Measurements from ENCODE around the gene TSPAN18. TPM values are rescaled to one million over a fixed set of nuclear protein-coding genes. Genes with fewer than 3 reads are reported as not detected.

Gene TSPAN18
- total RNA-seq, 1 donor from 2014 or later, result 12.8 TPM

- H3K27ac ChIP-seq, result no peak overlapping the region
- H3K36me3 ChIP-seq, result no peaks in the 10 kb centered on the region
- no peak for DNase-seq (ENCODE audit: extremely low spot score in 2 of 2)
- H3K4me1 ChIP-seq, result no peaks in the 10 kb centered on the region
- no peaks in the 10 kb centered on the region for H3K9me3 ChIP-seq
- H3K27me3 ChIP-seq, result no peaks in the 10 kb centered on the region
- H3K4me3 ChIP-seq, result no peak overlapping the region
- intact Hi-C loops (cut with DNase I), result no loop called here
- no peak for TF ChIP-seq POLR2A (IDR thresholded peaks at IDR 0.05)
- TF ChIP-seq POLR2AphosphoS5 (IDR thresholded peaks at IDR 0.05; ENCODE audit: insufficient read depth in 1 of 2, low read depth in 1 of 2), result no peak
- TF ChIP-seq CTCF (IDR thresholded peaks at IDR 0.05), result no peak
These were observed 58.1 kb downstream of the TSPAN18 start for GRCh38 chr11:44784851-44785250.

GRCh38 chr11:44785856-44786607 is 59.3 kb downstream of the TSPAN18 start:
- Histone ChIP-seq H3K4me1 (no peaks in the 10 kb centered on the region), H3K36me3 (no peaks in the 10 kb centered on the region), H3K27me3 (no peaks in the 10 kb centered on the region), H3K4me3 (no peak overlapping the region), H3K27ac (no peak overlapping the region), H3K9me3 (no peaks in the 10 kb centered on the region)
- intact Hi-C loops (cut with DNase I), result no loop called here
- DNase-seq (ENCODE audit: extremely low spot score in 2 of 2), result no peak
- TF ChIP-seq POLR2A (IDR thresholded peaks at IDR 0.05), result no peak
- TF ChIP-seq CTCF (IDR thresholded peaks at IDR 0.05), result no peak
- TF ChIP-seq POLR2AphosphoS5 (IDR thresholded peaks at IDR 0.05; ENCODE audit: insufficient read depth in 1 of 2, low read depth in 1 of 2), result no peak

- Histone ChIP-seq H3K27ac (no peak overlapping the region), H3K4me1 (no peaks in the 10 kb centered on the region), H3K36me3 (no peaks in the 10 kb centered on the region), H3K27me3 (no peaks in the 10 kb centered on the region), H3K4me3 (no peak overlapping the region), H3K9me3 (no peaks in the 10 kb centered on the region)
- DNase-seq (ENCODE audit: extremely low spot score in 2 of 2), result no peak
- intact Hi-C loops (cut with DNase I), result no loop called here
- TF ChIP-seq CTCF (IDR thresholded peaks at IDR 0.05), result no peak
- no peak for TF ChIP-seq POLR2A (IDR thresholded peaks at IDR 0.05)
- TF ChIP-seq POLR2AphosphoS5 (IDR thresholded peaks at IDR 0.05; ENCODE audit: insufficient read depth in 1 of 2, low read depth in 1 of 2), result no peak
These were observed 60.3 kb downstream of the TSPAN18 start for GRCh38 chr11:44787070-44787469.

GRCh38 chr11:44787981-44788380 is 61.2 kb downstream of the TSPAN18 start:
- intact Hi-C loops (cut with DNase I), result no loop called here
- H3K4me3 ChIP-seq, result no peak overlapping the region
- no peak for DNase-seq (ENCODE audit: extremely low spot score in 2 of 2)
- no peaks in the 10 kb centered on the region for H3K9me3 ChIP-seq
- no peaks in the 10 kb centered on the region for H3K4me1 ChIP-seq
- no peaks in the 10 kb centered on the region for H3K27me3 ChIP-seq
- H3K36me3 ChIP-seq, result no peaks in the 10 kb centered on the region
- TF ChIP-seq POLR2AphosphoS5 (IDR thresholded peaks at IDR 0.05; ENCODE audit: insufficient read depth in 1 of 2, low read depth in 1 of 2) (no peak), CTCF (IDR thresholded peaks at IDR 0.05) (no peak)
- H3K27ac ChIP-seq, result no peak overlapping the region

GRCh38 chr11:44788536-44789261 is 61.9 kb downstream of the TSPAN18 start:
- Histone ChIP-seq H3K4me3 (no peak overlapping the region), H3K36me3 (no peaks in the 10 kb centered on the region), H3K27me3 (no peaks in the 10 kb centered on the region), H3K4me1 (no peaks in the 10 kb centered on the region), H3K27ac (no peak overlapping the region), H3K9me3 (no peaks in the 10 kb centered on the region)
- TF ChIP-seq POLR2AphosphoS5 (IDR thresholded peaks at IDR 0.05; ENCODE audit: insufficient read depth in 1 of 2, low read depth in 1 of 2), result no peak
- no peak for TF ChIP-seq POLR2A (IDR thresholded peaks at IDR 0.05)
- TF ChIP-seq CTCF (IDR thresholded peaks at IDR 0.05), result no peak
- no peak for DNase-seq (ENCODE audit: extremely low spot score in 2 of 2)
- intact Hi-C loops (cut with DNase I), result no loop called here

Data from vagina (tissue), 2 donors.